ENCODE data around the gene CATSPER3.

Gene CATSPER3

DNA sequence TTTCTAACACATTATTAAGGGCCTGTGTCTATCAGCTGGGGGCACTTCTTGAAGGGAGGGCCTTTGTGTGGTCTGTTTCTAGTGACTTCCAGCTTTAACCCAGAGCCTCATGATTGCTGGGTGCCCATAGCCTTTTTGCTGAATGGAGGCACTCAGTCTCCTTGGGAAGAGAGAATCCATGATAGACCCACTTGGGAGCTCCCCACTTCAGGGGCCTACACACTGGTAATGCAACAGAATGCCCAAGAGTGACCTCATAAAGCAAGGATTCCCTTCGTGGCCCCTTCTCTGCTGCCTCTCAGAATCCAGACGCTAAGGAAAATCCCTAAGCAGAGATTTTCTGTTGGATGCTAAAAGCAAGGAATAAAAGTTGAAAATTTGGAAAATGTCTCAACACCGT lies at the start of gene CATSPER3:
CATSPER3 (plus strand) TSS at position 301 of the 400 bp plus-strand sequence; CDS start at position 386, 85 bp downstream.
- no peak for DNase-seq

GRCh38 chr5:134918861-134919260 lies 48.8 kb upstream of the CATSPER3 start:
- no peak for DNase-seq

GRCh38 chr5:134920848-134921575 lies 46.7 kb upstream of the CATSPER3 start:
- no peak for DNase-seq

DNA sequence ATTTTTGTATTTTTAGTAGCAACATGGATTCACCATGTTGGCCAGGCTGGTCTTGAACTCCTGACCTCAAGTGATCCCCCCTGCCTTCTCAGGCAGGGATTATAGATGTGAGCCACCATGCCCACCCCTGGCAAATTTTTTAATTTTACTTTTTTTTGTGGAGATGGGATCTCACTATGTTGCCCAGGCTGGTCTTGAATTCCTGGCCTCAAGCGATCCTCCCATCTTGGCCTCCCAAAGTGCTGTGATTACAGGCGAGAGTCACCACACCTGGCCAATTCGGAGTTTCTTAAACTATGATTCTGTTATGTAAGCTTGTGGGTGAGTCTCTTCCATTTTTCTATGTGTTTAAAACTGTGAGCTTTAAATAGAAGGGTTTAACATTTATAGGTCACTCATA lies 35.2 kb upstream of the CATSPER3 start:
- DNase-seq, result no peak

DNA sequence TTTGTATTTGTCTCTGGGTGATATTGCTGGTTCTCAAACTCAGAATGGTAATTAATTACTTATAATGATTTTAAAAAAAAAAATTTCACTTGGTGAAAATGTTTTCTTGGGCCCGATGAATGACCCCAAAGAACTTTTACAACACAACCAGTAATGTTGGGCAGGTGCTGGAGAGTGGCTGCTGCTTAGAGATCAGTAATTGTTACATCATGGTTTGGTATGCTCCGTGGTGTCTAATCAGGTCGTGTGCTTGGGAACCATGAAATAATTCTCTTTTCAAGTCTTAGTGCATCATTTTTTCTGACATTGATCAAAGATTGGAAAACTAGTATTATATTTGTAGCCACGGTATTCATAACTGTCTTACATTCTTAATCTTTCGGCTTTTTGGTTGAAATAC lies 33.5 kb upstream of the CATSPER3 start:
- DNase-seq, result no peak

- no peak for DNase-seq
Measured at GRCh38 chr5:134935711-134936602, 31.8 kb upstream of the CATSPER3 start.

GRCh38 chr5:134937526-134937925 lies 30.2 kb upstream of the CATSPER3 start:
- no peak for DNase-seq

DNA sequence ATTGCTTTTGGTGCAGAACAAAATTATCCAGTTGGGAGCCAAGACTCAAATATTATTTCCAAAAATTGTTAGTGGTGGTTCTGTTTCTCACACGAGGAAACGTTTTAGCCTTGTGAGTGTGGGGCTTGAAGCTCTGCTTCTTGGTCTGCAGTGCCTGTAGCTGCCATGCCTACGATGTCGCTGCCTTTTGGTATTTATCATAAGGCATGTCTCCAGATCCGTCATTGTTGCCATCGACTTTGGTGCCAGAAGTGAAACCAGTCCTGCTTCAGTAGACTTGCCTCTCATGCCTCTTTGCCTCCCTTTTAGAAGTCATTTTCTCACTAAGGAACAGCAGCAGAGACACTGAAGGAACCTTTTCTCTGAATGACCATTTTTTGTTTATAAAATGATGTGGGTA lies 29.7 kb upstream of the CATSPER3 start:
- no peak for DNase-seq

DNA sequence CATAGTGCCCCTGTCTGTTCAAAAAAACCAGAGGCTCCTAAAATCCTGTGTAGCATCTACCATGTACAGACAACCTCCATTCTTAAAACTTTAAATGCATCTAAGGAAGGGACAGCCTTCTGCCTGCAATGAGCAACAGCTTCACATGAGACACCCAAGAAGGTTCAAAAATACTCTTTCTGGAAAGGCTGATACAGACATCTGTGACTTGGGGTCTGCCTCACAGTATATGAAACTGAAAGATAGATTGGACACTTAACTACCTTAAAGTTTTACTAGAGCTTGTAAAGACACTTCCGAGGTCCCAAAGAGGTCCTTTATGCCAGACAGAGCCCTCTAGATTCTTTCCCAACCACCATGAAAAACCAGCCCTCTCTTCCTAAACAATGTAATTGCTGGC lies 28.2 kb upstream of the CATSPER3 start:
- DNase-seq, result no peak

DNA sequence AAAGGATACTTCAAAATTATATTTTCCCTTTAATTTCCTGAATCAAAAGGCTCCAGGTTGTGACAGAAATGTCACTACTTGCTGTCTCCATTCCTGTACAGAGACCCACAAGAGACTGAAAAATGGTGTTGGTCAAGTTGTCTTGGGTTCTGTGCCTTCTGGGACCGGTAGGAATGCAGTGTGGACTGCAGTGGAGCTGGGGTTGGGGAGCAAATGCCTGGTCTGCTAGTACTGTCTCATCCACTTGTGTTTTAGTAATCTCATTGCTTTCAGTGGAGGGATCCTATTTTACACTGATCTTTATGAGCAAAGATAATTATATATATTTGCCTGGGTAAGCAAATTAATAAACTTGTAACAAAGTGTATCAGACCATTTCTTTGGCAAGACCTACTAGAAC lies 24.2 kb upstream of the CATSPER3 start:
- DNase-seq, result no peak

DNA sequence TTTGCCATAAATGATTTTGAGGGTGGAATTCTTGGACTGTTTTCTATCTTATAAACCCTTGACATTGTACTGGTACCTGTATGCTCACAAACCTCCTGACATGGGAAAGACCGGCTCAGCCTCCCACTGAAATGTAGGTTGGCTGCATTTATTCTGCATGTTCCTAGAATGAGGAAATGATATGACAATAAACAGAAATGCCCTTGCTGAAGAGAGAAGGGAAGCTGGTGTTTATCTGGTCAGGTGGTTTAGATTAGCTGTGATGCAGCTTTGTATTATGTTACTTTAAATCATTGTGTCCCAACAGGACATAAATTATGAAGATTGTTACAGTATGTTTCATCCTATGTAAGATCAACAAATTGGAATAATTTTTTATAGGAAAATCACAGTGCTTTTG lies 23.1 kb upstream of the CATSPER3 start:
- peak; percentile 19 for DNase-seq

- DNase-seq, result no peak
Measured at GRCh38 chr5:134945041-134945440, 22.7 kb upstream of the CATSPER3 start.

GRCh38 chr5:134948911-134949310 lies 18.8 kb upstream of the CATSPER3 start:
- no peak for DNase-seq

DNA sequence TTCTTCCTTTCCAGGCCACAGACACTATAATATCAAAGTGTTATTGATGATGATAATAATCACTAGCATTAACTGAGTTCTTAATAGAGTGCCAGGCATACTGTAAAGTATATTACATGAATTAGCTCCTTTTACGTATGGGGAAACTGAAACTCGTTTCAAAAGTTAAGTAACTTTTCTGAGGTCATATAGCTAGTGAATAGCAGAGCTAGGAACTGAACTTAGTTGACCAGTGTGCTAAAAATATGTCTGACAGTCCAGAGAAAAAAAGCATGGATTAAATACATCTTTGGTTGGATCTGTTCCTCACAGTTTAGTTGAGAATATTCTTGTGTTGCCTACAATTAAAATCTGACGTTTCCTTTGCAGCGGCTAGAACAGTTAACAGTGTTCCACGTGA lies 18.4 kb upstream of the CATSPER3 start:
- no peak for DNase-seq

- no peak for DNase-seq
Measured at GRCh38 chr5:134957920-134958608, 9.6 kb upstream of the CATSPER3 start.

DNA sequence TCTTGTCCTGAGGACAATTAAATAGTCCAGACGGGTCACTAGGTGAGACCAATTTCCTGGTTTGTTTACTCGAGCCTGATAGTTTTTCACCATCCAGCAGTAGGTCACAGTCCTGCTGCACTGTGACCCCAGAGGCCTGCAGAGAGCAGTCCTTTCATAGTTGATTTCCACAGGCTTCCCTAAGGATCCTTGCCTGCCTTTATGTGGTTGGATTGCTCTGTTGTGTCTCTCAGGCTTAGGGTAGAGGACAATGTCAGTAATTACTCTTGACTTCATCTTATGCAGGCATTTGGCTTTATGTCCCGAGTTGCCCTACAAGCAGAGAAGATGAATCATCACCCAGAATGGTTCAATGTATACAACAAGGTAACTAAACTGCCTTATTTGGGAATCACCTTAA lies 9.0 kb upstream of the CATSPER3 start:
- DNase-seq, result no peak

DNA sequence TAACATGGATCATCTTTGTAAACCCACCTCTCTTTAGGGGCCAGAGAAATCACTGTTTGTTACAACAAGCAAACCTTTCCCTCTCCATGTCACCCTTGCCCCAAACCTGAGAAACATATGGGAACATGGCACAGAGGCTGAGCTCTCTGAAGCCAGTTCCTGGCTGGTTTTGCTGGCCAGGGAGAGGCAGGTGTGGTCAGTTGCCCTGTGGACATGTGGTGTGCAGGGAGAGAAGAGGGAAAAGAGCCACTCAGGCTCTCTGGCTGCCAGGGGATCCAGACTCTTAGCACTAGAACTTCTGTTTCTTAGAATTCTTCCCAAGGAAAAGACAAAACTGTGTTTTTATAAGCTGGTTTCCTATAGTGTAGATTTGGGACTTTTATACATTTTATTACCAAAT lies 4.6 kb upstream of the CATSPER3 start:
- DNase-seq, result no peak

- no peak for DNase-seq
Measured at GRCh38 chr5:134964359-134965270, 3.1 kb upstream of the CATSPER3 start.

DNA sequence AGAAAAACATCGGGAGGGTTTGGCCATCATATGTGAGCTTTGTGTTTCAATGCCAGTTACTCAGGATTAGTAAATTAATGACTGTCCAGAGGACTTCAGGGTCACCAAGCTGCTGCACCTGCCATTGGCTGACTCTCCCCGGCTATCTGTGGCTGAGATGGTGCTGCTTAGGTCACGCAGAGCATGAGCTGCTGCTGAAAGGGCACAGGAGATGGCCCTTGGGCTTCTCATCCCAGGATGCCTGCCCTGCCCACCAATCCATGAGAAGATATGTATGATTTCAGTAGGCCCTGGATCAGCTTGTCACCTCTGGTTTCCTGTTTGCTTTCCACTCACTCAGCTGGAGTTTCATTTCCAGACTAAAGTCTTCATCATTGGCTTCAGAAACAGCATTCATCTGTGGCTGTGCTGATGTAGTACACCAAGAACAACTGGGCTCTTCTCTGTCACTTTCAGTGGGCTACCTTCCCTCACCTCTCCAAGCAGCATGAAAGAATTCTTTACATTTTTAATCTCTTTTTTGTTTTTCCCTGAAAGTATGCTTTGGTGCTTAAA lies 2.4 kb upstream of the CATSPER3 start:
- DNase-seq, result no peak

- DNase-seq, result no peak
Measured at GRCh38 chr5:134968055-134968454, 348 bp downstream of the CATSPER3 start.

GRCh38 chr5:134969166-134969565 lies 1.5 kb downstream of the CATSPER3 start:
- DNase-seq, result no peak

DNA sequence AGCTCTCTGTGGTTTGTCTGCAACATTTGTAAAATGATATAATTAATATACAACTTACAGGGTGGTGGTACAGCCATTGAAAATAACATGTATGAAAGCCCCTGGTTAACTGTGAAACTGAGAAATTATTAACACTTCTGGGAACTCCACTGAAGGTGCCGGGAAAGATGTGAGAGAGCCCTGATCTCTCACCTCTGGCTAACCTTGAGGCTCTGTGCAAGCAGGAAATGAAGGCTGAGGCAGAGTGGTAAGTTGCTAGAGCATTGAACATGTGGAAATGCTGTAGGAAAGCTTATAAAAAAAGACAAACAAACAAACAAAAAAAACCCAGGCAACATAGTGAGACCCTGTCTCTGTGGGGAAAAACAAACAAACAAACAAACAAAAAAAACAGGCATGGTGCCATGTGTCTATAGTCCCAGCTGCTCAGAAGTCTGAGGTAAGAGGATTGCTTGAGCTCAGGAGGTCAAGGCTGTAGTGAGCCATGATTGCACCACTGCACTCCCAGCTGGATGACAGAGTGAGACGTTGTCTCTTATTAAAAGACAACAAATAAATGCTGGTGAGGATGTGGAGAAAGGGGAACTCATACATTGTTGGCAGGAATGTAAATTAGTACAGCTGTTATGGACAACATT lies 7.5 kb downstream of the CATSPER3 start:
- no peak for DNase-seq
